Adrenal gland (tissue), 5 donors: ENCODE results near the gene CCDC192.

Experiments used
- POLR2A ChIP-seq, 2 donors: fragments of 450-650 bp; IDR thresholded peaks; one replicate each; pipeline ENCODE4 v1.6.1; 2017; ENCODE audit warnings: antibody characterized with exemption in 2 of 2, mild to moderate bottlenecking in 2 of 2, moderate library complexity in 1 of 2
- TF ChIP-seq, protein P1 (sequence below), 6 experiments: fragments of 450-650 bp in 4 of 6; fragments of 200-600 bp in 2 of 6; sonication (generic) in 1 of 6; IDR thresholded peaks; 1 replicate in 5 of 6; 2 replicates in 1 of 6; pipeline versions ENCODE4 v1.5.1 to v1.8.0; 2016 to 2021; ENCODE audit warnings: antibody characterized with exemption in 6 of 6, mild to moderate bottlenecking in 2 of 6, moderate library complexity in 1 of 6
- donor health status: DM: no; HTN: no; CAD: no.

DNA sequence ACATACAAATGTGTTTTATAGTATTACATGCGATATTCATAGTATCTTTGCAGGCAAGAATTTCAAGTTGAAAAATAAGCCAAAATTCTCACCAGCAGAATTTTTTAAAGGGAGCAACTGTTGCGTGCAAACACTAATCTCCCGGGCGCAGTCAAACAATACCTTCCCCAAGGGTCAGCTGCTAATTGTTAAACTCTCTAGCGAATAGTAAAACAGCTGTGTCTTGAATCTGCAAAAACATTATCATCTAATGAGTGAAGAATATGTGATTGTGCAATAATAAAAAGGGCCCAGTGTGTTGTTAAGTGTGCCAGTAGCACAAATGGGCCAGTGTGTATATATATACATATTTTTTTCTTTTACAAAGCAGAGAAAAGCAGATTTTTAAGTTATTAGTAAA, 131.4 kb downstream of the CCDC192 start:
- TF ChIP-seq, protein P1, sequence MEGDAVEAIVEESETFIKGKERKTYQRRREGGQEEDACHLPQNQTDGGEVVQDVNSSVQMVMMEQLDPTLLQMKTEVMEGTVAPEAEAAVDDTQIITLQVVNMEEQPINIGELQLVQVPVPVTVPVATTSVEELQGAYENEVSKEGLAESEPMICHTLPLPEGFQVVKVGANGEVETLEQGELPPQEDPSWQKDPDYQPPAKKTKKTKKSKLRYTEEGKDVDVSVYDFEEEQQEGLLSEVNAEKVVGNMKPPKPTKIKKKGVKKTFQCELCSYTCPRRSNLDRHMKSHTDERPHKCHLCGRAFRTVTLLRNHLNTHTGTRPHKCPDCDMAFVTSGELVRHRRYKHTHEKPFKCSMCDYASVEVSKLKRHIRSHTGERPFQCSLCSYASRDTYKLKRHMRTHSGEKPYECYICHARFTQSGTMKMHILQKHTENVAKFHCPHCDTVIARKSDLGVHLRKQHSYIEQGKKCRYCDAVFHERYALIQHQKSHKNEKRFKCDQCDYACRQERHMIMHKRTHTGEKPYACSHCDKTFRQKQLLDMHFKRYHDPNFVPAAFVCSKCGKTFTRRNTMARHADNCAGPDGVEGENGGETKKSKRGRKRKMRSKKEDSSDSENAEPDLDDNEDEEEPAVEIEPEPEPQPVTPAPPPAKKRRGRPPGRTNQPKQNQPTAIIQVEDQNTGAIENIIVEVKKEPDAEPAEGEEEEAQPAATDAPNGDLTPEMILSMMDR (IDR thresholded peaks at IDR 0.05): no peak
- TF ChIP-seq POLR2A (IDR thresholded peaks at IDR 0.05): no peak
